HT-29 (cell line): ENCODE measurements around the gene MAOB. TPM values are rescaled to one million over a fixed set of nuclear protein-coding genes. Genes with fewer than 3 reads are reported as not detected.
A peak's percentile ranks its signal among the peaks of the same experiment; 100 is the strongest.
"Not testable (repeated sequence)": the region's sequence is repeated elsewhere in the genome, so short reads cannot be mapped to it uniquely, and the experiment has no call there.

Experiments
- DNase-seq: peaks from one replicate; pipeline ENCODE4 v3.0.0-alpha.2; 2015; ENCODE audit warnings: low spot score
- total RNA-seq: library from RNA; depleted of rRNA; stranded (reverse); fragments of >200 nt; shearing (Covaris generic); gene quantifications from 2 replicates; pipeline ENCODE4 v1.2.3, GENCODE V29; 2014

Gene MAOB
- total RNA-seq, 1 experiment from 2014 or later, result 1.1 TPM

- no peak for DNase-seq
Observed at GRCh38 chrX:43753637-43754036, 128.6 kb downstream of the MAOB start.

DNA sequence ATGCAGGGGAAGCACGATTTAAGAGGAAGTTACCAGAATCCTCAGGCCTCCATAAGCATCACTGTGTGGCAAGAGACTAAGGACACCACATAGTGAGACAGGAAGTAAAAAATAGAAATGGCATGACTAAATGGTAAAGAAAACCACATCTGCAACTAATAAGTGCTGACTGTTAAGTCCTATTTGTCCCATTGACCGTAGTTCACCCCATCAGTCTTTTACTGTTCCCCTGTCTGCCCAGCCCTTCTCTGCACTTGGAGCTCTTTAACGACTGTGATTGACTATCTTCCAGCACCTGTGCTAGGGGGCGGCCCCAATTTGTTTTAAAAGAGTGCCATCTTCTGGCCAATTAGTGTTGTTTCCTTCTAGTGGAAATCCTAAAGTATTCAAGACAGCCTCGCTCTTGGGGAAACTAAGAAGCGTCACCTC lies 132.0 kb downstream of the MAOB start:
- DNase-seq, result peak; percentile 88

- DNase-seq, result no peak
Observed at GRCh38 chrX:43747476-43747875, 134.8 kb downstream of the MAOB start.

DNA sequence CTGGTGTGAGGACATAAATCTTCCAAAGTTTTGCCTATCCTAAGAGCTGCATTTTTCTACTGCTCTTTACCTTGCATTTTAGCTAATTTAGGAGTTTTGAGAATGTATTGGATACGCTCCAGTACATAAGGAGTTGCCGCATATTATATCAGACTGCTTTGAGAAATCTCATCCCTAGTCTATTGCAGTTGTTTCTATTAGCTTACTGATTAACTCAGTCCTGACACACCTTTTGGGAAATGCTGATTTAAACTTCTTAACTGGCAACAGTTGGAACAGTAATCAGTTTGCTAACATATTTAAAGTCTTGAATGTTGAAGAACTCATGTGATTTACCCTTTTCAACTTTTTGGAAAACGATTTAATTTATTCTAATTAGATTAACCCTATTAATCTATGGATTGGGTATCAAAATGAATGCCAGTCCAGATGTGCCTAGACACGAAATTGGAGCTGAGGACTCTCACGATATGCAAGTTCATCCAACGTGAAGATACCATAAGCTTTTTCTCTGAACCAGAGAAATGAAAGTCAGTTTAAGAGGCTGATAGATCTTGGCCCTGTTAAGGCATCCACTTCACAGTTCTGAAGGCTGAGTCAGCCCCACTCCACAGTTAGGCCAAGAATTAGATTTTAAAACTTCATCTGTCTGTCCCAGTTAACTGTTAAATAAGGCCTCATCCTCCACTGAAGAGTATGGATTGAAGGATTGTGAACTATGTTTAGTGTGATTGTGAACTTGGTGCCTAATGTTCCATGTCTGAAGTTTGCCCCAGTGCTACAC lies 136.1 kb downstream of the MAOB start:
- no peak for DNase-seq

DNA sequence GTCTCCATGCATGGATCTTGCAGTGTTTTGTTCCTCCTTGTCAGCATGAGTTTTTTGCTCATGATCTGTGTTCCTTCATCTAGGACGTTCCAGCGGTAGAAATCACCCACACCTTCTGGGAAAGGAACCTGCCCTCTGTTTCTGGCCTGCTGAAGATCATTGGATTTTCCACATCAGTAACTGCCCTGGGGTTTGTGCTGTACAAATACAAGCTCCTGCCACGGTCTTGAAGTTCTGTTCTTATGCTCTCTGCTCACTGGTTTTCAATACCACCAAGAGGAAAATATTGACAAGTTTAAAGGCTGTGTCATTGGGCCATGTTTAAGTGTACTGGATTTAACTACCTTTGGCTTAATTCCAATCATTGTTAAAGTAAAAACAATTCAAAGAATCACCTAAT lies 138.0 kb downstream of the MAOB start:
- no peak for DNase-seq

DNA sequence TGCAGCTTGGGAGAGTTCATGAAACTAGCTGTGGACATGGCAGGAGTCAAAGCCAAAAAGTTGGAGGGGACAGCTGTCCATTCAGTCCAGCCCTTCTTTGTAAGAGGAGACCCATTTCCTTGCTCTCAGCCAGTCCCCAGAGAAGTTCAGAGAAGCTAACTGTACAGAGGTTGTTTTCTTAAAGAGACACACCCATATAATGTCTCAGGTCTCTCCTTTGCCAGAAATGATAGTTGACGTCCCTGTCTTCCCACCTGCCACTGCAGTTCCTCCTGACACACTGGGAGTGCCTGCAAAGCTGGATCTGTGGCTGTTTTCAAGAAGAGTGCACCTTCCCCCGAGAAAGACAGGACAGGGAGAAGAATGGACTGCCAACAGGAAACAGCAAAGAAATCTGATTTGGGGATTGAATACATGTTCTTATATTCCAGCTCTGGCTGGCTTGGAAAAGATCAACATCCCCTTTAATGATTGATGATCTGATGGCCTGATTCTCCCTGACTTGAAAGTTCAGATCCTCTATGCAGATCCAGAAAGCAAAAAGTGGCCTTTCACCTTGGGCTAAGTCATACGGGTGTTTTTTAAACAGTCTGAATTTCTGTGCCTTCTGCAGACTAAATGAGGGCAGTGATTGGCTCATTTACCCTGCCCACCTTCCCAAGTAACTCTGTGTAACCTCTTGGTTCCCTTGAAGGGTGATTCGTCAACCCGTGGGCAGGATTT lies 139.0 kb downstream of the MAOB start:
- no peak for DNase-seq

DNA sequence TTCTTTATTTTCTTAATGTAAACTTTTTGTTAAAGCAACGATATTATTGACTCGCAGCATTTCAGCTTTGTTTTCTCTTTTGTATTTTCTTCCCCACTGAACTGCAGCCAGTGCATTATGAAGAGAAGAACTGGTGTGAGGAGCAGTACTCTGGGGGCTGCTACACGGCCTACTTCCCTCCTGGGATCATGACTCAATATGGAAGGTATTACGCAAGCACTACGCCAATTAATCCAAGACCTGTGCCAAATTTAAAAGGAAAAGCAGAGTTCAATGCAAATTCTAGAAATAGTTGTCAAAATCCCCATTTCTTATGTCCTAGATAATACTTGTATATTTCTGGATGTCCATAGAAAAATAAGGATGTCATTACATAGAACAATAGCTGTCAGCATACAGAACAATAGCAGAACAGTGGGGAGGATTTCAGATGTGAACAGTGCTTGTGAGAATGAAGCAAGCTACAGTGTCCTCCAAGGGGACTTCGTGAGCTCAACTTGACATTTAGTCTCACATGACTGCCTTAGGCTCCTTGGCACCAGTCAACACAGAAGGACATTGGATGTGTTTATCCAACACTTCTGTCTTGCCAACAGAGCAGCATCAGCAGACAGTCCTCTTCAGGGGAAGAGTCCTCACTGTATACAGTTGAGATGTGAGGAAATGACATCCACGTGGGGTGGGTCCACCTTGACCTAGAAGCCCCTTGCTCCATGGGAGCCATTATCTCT lies 140.2 kb downstream of the MAOB start:
- no peak for DNase-seq

- no peak for DNase-seq
Observed at GRCh38 chrX:43735957-43736356, 146.3 kb downstream of the MAOB start.

DNA sequence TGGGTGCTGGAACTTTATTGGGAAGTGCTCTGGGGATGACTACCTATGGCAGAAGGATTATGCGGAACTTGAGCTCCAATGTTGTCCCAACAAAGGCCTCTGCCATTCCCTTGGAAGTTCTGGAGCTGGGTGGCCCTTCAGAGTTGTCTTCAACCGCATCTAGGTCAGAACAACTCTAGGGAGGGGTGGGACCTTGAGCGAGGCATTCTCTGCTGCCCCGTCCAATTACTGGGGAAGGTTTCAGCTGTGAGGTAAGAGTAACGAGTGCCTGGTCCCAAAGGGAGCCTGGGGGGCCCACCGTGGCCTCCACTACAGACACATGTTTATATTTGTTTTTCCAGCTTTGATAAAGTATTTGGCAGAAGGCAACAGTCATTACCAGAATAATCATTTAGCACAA lies 146.7 kb downstream of the MAOB start:
- no peak for DNase-seq

DNA sequence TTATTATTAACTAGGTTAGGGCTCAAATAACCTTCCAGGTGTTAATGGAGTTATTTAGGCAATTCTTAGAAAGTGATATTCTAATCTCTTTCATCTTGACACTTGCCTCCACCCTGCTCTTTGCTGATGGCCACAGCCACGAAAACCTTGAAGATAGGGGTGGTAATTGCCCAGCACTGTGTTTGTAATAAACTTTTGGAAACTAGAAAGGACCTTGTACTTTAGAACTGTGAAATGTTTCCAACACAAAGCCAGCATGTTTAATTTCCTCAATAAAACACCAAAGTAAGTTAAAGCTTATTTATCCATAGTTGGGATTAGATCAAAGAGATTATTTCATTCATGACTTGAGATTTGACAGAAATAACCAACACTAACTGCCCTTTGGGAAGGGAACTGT lies 147.8 kb downstream of the MAOB start:
- no peak for DNase-seq

GRCh38 chrX:43733699-43734098 lies 148.6 kb downstream of the MAOB start:
- DNase-seq, result no peak

DNA sequence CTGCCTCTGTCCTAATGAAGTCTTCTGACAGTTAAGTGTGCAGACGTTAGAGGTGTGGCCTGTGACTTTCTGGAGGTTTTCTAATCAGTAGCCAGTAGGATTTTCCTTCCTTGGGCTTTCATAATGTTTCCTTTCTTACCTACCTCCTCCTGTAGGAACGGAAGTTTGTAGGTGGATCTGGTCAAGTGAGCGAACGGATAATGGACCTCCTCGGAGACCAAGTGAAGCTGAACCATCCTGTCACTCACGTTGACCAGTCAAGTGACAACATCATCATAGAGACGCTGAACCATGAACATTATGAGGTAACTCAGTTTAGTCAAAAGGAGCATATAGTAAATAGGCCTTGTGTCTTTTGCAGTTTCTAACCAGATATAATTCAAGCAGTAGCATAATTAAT lies 151.2 kb downstream of the MAOB start:
- DNase-seq, result no peak

GRCh38 chrX:43728966-43729365 lies 153.3 kb downstream of the MAOB start:
- no peak for DNase-seq

GRCh38 chrX:43728002-43728401 lies 154.2 kb downstream of the MAOB start:
- no peak for DNase-seq

DNA sequence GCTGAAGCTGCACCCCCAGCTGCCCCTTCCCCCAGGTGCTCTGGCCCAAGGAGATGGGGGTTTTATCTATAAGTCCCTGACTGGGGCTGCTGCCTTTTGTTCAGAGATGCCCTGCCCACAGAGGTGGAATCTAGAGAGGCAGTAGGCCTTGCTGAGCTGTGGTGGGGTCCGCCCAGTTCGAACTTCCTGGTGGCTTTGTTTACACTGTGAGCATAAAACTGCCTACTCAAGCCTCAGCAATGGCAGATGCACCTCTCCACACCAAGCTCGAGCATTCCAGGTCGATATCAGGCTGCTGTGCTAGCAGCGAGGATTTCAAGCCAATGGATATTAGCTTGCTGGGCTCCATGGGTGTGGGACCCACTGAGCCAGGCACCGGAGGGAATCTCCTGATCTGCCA lies 155.0 kb downstream of the MAOB start:
- not testable (repeated sequence) for DNase-seq

DNA sequence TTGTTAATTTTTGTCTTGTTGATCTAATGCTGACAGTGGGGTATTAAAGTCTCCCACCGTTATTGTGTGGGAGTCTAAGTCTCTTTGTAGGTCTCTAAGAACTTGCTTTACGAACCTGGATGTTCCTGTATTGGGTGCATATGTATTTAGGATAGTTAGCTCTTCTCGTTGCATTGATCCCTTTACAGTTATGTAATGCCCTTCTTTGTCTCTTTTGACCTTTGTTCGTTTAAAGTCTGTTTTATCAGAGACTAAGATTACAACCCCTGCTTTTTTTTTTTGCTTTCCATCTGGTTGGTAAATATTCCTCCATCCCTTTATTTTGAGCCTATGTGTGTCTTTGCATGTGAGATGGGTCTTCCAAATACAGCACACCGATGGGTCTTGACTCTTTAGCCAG lies 157.0 kb downstream of the MAOB start:
- not testable (repeated sequence) for DNase-seq

- DNase-seq, result no peak
Observed at GRCh38 chrX:43720961-43721360, 161.3 kb downstream of the MAOB start.

GRCh38 chrX:43720082-43720481 lies 162.2 kb downstream of the MAOB start:
- DNase-seq, result no peak

- DNase-seq, result no peak
Observed at GRCh38 chrX:43718956-43719355, 163.3 kb downstream of the MAOB start.

DNA sequence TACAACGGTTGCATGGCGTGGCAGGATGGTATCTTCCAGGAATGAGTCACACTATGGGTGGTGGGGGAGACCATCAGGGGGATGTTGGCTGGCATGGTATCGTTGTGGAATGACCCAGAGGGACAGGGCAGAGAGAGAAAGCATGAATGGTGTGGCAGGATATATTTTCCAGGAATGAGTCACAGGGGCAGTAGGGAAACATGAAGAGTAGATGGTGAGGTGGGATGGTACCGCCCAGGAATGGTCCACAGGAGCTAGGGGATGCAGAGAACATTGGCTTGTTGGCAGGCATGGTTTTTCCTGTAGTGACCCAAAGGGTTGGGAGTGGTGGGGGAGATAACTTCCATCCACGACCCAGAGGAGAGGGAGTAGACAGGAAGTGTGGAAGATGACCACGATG lies 163.7 kb downstream of the MAOB start:
- no peak for DNase-seq

DNA sequence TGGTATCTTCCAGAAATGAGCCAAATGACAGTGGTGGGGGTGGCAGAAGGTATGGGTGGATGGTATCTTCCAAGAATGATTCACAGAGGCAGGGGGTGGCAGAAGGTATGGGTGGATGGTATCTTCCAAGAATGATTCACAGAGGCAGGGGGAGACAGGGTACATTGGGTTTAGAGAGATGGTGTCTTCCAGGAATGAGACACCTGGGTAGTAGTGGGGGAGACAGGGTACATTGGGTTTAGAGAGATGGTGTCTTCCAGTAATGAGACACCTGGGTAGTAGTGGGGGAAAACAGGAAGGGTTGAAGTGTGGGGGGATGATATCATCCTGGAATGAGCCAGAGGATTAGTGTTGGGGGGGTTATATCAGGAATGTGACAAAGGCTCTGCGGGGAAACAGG lies 164.2 kb downstream of the MAOB start:
- DNase-seq, result no peak

DNA sequence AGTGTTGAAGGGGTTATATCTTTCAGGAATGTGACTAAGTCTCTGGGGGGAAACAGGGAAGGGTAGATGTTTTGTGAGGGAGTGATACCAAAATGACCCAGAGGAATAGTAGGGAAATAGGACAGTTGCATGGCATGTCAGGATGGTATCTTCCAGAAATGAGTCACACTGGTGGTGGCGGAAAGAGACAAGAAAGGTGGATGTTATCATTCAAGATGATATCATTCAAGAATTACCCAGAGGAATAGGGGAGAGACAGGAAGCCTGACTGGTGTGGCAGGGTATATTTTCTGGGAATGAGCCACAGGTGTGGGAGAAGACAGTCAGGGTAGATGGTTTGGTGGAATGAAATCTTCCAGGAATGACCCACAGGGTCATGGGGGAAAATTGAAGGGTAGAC lies 165.1 kb downstream of the MAOB start:
- no peak for DNase-seq

DNA sequence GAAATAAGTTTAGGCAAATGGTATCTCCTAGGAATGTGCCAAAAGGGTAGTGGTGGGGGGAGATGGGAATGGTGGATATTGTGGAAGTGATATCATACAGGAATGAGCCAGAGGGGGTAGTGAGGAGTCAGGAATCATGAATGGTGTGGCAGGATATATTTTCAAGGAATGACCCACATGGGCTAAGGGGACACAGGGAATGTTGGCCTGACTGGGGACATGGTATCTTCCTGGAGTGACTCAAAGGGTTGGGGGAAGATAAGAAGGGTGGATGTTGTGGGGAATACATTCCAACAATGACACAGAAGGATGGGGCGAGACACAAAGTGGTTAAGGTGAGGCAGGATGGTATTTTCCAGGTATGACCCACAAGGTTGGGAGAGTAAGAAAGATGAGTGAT lies 165.6 kb downstream of the MAOB start:
- DNase-seq, result no peak
